Glutamatergic neuron (in vitro differentiated cells): ENCODE results near the gene RGS14. TPM values are rescaled to one million over a fixed set of nuclear protein-coding genes. Genes with fewer than 3 reads are reported as not detected.
A peak's percentile ranks its signal among the peaks of the same experiment; 100 is the strongest.

Experiments
- DNase-seq: peaks from one replicate; pipeline ENCODE4 v3.0.0; 2022
- H3K27ac Mint-ChIP-seq: one replicate; pipeline ENCODE4 v1.8.0; 2020; ENCODE audit warnings: mild to moderate bottlenecking, mixed read lengths, inconsistent platforms; ENCODE audit not compliant: unreplicated experiment
- H3K27me3 Mint-ChIP-seq: one replicate; pipeline ENCODE4 v1.8.0; 2020; ENCODE audit warnings: mild to moderate bottlenecking, moderate library complexity, mixed read lengths, inconsistent platforms; ENCODE audit not compliant: unreplicated experiment
- H3K36me3 Mint-ChIP-seq: one replicate; pipeline ENCODE4 v1.8.0; 2020; ENCODE audit warnings: mild to moderate bottlenecking, mixed read lengths, inconsistent platforms; ENCODE audit not compliant: unreplicated experiment
- H3K4me1 Mint-ChIP-seq: one replicate; pipeline ENCODE4 v1.8.0; 2020; ENCODE audit warnings: mild to moderate bottlenecking, low read depth, mixed read lengths, inconsistent platforms; ENCODE audit not compliant: unreplicated experiment
- H3K4me3 Mint-ChIP-seq: one replicate; pipeline ENCODE4 v1.8.0; 2020; ENCODE audit warnings: mild to moderate bottlenecking, mixed read lengths, inconsistent platforms; ENCODE audit not compliant: unreplicated experiment
- H3K9me3 Mint-ChIP-seq: one replicate; pipeline ENCODE4 v1.8.0; 2020; ENCODE audit warnings: mild to moderate bottlenecking, moderate library complexity, mixed read lengths, inconsistent platforms; ENCODE audit not compliant: unreplicated experiment
- total RNA-seq: library from RNA; stranded (reverse); fragmentation: NEBNext Ultra II Directional; extraction: Animal tissue kit (Norgen Biotek cat#: 25700); gene quantifications from one replicate; pipeline ENCODE4 v1.2.1, GENCODE V29; 2021; ENCODE audit not compliant: unreplicated experiment
- TF ChIP-seq, protein P1 (sequence below): fragments of 200-600 bp; sonication (generic); IDR thresholded peaks from one replicate; pipeline ENCODE4 v1.5.0; 2021; ENCODE audit not compliant: partially characterized antibody, unreplicated experiment

RGS14 gene
- total RNA-seq, 1 donor from 2014 or later: 15.9 TPM

DNA sequence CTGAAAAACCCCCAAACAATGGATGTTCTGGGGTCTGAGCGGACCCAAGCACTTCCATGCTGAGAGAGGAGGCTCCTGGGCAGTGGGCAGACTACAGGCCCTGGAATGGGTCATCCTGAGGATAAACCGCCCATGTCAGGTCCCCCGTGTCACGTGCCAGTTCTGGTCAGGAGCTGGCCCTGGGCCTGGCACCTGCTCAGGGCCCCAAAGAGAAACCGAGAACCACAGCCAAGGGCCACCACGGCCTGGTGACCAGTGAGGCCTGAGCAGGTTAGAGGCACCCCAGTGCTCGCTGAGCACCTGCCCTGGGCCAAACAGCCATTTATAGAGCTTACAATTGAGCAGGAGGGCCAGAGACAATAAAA lies 22.0 kb upstream of the RGS14 start:
- H3K27ac Mint-ChIP-seq: peak overlapping the region; percentile 55
- peaks cover 9% of the 10 kb centered on the region for H3K9me3 Mint-ChIP-seq
- TF ChIP-seq, protein P1, sequence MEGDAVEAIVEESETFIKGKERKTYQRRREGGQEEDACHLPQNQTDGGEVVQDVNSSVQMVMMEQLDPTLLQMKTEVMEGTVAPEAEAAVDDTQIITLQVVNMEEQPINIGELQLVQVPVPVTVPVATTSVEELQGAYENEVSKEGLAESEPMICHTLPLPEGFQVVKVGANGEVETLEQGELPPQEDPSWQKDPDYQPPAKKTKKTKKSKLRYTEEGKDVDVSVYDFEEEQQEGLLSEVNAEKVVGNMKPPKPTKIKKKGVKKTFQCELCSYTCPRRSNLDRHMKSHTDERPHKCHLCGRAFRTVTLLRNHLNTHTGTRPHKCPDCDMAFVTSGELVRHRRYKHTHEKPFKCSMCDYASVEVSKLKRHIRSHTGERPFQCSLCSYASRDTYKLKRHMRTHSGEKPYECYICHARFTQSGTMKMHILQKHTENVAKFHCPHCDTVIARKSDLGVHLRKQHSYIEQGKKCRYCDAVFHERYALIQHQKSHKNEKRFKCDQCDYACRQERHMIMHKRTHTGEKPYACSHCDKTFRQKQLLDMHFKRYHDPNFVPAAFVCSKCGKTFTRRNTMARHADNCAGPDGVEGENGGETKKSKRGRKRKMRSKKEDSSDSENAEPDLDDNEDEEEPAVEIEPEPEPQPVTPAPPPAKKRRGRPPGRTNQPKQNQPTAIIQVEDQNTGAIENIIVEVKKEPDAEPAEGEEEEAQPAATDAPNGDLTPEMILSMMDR: no peak
- H3K27me3 Mint-ChIP-seq: peaks cover 9% of the 10 kb centered on the region
- peaks cover 5% of the 10 kb centered on the region for H3K36me3 Mint-ChIP-seq
- H3K4me3 Mint-ChIP-seq: no peak overlapping the region
- H3K4me1 Mint-ChIP-seq: peaks cover 22% of the 10 kb centered on the region
- no peak for DNase-seq

GRCh38 chr5:177336112-177336511 lies 21.6 kb upstream of the RGS14 start:
- DNase-seq: no peak
- peaks cover 19% of the 10 kb centered on the region for H3K4me1 Mint-ChIP-seq
- H3K27me3 Mint-ChIP-seq: peaks cover 5% of the 10 kb centered on the region
- H3K27ac Mint-ChIP-seq: peak overlapping the region; percentile 55
- H3K4me3 Mint-ChIP-seq: no peak overlapping the region
- peaks cover 5% of the 10 kb centered on the region for H3K36me3 Mint-ChIP-seq
- TF ChIP-seq, protein P1: no peak
- H3K9me3 Mint-ChIP-seq: peaks cover 9% of the 10 kb centered on the region

DNA sequence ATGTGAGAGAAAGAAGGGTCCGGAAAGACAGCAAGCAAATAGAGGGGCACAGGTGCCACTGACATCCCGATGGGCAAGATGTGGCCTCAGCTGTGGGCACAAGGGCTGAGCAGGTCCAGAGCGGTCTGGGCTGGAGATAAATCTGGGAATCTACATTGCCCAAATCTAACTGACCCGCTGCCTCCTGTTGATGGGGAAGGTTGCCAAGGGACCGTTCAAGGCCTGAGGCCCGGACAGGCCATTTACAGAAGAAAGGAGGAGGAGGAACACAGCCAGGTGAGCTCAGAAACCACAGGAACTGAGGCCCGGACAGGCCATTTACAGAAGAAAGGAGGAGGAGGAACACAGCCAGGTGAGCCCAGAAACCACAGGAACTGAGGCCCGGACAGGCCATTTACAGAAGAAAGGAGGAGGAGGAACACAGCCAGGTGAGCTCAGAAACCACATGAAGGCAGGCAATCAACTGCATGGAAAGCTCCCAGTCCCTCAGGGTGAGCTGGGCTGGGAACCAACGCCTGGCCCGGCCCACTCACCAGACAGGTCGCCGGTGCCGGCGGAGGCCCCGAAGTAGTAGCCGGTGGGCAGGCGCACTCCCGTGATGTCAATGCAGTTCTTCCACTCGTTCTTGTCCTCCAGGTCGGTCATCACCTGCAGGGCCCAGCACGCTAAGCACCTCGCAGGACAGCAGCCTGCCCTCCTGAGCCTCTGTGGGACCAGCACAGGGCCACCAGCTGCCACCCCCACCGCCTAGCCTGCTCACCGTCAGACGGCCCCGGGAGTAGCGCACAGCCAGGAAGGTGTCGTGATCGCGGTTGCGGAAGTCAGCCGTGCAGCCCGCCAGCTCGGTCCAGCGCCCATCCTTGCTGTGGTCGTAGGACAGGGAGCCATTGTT lies 20.9 kb upstream of the RGS14 start:
- no peak for DNase-seq
- Mint-ChIP-seq H3K36me3 (peaks cover 5% of the 10 kb centered on the region), H3K4me1 (peaks cover 12% of the 10 kb centered on the region), H3K27me3 (peaks cover 4% of the 10 kb centered on the region), H3K4me3 (no peak overlapping the region), H3K27ac (peak overlapping the region; percentile 25), H3K9me3 (peaks cover 11% of the 10 kb centered on the region)
- TF ChIP-seq, protein P1: no peak

GRCh38 chr5:177338251-177339106 lies 19.2 kb upstream of the RGS14 start:
- TF ChIP-seq, protein P1: no peak
- peaks cover 4% of the 10 kb centered on the region for H3K27me3 Mint-ChIP-seq
- H3K4me3 Mint-ChIP-seq: no peak overlapping the region
- H3K36me3 Mint-ChIP-seq: peaks cover 7% of the 10 kb centered on the region
- no peak for DNase-seq
- H3K4me1 Mint-ChIP-seq: peaks cover 3% of the 10 kb centered on the region
- H3K27ac Mint-ChIP-seq: no peak overlapping the region
- H3K9me3 Mint-ChIP-seq: peaks cover 11% of the 10 kb centered on the region
